ENCODE data around the gene MESP1.
A peak's percentile ranks its signal among the peaks of the same experiment; 100 is the strongest.

MESP1 gene, protein sequence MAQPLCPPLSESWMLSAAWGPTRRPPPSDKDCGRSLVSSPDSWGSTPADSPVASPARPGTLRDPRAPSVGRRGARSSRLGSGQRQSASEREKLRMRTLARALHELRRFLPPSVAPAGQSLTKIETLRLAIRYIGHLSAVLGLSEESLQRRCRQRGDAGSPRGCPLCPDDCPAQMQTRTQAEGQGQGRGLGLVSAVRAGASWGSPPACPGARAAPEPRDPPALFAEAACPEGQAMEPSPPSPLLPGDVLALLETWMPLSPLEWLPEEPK

DNA sequence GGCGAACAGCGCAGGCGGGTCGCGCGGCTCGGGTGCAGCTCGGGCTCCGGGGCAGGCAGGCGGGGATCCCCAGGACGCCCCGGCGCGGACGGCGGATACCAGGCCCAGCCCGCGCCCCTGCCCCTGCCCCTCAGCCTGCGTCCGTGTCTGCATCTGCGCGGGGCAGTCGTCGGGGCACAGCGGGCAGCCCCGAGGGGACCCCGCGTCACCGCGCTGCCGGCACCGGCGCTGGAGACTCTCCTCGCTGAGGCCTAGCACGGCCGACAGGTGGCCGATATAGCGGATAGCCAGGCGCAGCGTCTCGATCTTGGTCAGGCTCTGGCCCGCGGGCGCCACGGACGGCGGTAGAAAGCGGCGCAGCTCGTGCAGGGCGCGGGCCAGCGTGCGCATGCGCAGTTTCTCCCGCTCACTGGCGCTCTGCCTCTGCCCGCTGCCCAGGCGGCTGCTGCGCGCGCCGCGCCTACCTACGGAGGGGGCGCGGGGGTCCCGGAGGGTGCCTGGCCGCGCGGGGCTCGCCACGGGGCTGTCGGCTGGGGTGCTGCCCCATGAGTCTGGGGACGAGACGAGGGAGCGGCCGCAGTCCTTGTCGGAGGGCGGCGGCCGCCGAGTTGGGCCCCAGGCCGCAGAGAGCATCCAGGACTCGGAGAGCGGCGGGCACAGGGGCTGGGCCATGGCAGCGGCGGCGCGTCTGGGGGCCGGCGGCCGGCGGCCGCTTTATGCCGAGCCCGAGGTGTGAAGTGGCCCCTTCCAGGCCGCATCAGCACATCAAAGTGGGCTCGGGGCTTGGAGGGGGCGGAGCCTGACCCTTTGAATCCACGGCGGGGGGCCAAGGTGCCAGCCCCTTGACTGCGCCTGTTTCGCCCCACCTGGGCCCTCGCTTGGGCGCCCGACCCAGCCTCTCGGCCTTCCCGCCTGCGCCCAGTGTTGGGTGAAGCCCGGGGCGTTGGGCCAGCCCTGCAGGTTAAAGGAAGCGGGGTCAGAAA, at the start of gene MESP1:
Gene MESP1 (minus strand): TSS at position 690 of the 983 bp plus-strand sequence. CDS start 18 bp downstream, at position 672.
- DNase-seq (ENCODE audit: insufficient read length, low spot score): peak; percentile 97
- FAIRE-seq: no peak
- TF ChIP-seq, protein P1, sequence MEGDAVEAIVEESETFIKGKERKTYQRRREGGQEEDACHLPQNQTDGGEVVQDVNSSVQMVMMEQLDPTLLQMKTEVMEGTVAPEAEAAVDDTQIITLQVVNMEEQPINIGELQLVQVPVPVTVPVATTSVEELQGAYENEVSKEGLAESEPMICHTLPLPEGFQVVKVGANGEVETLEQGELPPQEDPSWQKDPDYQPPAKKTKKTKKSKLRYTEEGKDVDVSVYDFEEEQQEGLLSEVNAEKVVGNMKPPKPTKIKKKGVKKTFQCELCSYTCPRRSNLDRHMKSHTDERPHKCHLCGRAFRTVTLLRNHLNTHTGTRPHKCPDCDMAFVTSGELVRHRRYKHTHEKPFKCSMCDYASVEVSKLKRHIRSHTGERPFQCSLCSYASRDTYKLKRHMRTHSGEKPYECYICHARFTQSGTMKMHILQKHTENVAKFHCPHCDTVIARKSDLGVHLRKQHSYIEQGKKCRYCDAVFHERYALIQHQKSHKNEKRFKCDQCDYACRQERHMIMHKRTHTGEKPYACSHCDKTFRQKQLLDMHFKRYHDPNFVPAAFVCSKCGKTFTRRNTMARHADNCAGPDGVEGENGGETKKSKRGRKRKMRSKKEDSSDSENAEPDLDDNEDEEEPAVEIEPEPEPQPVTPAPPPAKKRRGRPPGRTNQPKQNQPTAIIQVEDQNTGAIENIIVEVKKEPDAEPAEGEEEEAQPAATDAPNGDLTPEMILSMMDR (IDR thresholded peaks at IDR 0.05; ENCODE audit: insufficient read depth, missing control alignments): peak; percentile 46

DNA sequence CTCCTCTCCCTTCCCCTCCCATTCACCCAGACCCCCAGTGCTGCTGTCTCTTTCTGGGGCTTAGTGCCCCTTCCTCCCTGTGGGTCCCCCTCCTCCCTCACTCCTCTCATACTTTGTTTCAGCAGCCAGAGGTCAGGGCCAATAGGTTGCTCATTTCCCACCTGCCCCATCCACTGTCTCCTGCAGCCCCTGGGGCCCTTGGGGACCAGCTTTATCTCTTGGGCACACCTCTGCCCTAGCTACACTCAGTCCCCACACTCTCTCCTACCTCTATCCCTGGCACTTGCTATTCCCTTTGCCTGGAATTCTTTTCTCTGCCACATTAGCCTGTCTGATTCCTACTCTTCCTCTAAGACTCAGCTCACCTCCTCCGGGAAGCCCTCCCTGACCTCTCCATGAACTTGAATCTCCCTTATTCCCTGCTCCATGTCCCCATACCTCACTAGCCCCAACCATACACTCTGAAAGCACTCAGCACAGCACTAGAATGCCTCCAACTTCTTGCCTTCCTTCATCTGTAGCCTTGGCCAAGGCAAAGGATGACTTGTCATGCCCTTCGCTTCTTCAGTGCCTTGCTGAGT, 49.0 kb upstream of the MESP1 start:
- DNase-seq (ENCODE audit: insufficient read length, low spot score) (no peak), FAIRE-seq (no peak)
- TF ChIP-seq, protein P1 (IDR thresholded peaks at IDR 0.05; ENCODE audit: insufficient read depth, missing control alignments): no peak

DNA sequence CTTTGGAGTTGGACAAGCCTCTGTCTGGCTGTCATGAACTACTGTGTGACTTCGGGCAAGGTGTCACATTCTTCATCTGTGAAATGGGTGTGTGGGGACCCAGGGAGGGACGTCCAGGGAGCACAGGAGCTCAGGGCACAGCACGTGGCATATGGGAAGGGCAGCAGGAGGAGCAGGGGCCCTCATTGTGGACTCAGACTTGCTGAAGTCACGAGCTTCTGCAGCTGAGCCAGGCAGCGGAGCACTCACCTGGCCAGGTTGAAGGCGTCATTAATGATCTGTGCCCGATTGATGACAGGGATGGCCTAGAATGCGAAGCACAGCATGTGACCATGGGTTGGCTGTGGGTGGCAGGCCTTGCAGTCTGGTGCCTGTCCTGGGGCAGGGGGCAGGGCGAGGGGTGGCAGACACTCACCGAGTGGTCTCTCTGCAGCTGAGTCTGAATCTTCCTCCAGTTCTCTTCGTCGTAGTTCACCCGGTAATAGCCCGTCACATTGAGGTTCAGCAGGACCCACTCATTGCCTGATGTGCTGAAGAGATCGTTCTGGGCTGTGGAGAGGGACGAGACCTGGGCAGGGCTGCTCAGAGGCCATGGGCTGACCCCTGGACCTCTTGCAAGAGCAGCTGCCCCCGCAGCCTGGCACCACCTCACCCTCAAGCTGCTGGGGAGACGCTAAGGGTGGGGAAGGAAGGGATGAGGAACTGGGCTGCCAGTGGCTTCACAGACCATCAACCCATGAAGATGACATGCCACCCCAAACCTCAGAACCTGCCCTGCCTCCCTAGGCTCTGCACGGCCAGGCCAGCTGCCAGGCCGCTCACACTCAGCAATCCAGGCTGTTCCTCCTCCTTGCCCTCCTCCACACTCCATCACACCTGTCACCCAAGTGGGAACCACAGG, 48.2 kb upstream of the MESP1 start:
- DNase-seq (ENCODE audit: insufficient read length, low spot score) (no peak), FAIRE-seq (no peak)
- TF ChIP-seq, protein P1 (IDR thresholded peaks at IDR 0.05; ENCODE audit: insufficient read depth, missing control alignments): no peak

DNA sequence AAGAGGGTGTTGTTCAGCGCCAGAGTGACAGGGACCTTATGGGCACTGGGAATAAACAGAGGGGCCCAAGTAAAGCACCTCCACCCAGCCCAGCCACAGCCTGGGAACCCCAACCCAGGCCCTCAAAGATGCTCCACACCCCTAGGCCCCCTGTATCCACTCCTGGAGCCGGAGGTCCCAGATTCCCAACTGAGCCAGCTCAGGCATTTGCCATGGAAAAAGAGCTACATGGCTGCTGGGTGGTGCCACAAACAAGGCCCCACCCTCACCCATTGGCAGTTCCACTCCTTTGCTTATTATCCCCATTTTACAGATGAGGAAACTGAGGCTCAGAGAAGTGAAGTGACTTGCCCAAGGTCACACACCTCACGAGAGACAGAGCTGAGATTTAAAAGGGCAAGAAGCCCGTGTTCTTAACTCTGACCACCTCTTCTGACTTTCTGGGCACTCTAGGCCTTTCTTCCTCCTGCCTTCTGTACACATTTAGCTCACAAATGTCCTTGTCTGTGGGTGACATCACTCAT, 46.7 kb upstream of the MESP1 start:
- FAIRE-seq: no peak

DNA sequence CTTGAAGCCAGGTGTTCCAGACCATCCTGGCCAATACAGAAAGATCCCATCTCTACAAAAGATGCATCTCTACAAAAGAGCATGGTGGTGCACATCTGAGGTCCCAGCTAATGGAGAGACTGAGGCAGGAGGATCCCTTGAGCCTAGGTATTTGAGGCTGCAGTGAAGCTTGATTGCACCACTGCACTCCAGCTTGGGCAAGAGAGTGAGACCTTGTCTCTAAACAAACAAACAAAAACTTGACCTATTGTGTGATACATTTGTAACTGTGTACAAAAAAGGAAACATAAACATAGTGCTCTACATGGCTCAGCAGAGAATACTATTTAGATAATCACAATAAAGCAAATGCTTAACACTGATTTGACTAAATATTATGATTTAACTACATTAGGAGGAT, 44.9 kb upstream of the MESP1 start:
- no peak for DNase-seq (ENCODE audit: insufficient read length, low spot score)
- TF ChIP-seq, protein P1 (IDR thresholded peaks at IDR 0.05; ENCODE audit: insufficient read depth, missing control alignments): no peak
- no peak for FAIRE-seq

More for the DNA sequence above, 46.7 kb upstream of the MESP1 start:
- no peak for DNase-seq (ENCODE audit: insufficient read length, low spot score)
- TF ChIP-seq, protein P1 (IDR thresholded peaks at IDR 0.05; ENCODE audit: insufficient read depth, missing control alignments): no peak

DNA sequence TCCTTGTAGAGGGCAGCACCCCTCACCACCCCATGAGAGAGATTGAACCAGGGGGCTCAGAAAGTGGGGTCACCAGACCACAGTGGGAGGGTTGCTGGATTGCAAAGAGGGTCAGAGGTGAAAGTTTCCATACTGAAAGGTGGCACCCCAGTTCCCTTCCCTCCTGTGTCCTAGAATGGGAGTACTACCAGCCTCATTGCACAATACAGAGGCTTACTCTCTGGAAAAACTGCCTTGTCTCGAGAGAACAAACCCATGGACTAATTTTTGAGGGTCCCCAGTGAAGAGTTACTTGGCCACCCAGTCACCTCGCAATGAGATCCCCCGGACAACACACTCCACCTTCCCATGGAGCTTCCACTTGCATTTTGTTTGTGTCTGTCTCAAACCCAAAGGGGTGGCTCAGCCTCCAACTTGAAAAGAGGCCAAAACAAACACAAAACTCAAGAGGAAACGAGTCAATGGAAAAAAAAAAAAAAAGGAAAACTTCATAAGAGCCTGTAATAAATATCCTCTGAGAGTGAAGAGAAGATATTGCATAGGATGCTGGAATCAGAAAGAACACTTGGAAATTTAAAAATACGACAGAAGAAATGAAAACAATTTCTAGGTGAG, 43.7 kb upstream of the MESP1 start:
- no peak for DNase-seq (ENCODE audit: insufficient read length, low spot score)
- no peak for FAIRE-seq
- TF ChIP-seq, protein P1 (IDR thresholded peaks at IDR 0.05; ENCODE audit: insufficient read depth, missing control alignments): no peak

Data from D721Med (cell line).